Activated CD4-positive, alpha-beta T cell treated with anti-CD3 and anti-CD28 coated beads, Interleukin-2, amount 10 ng/mL, durations not matched to agents 7 days and 5 days (primary cell): Measurements from ENCODE around the gene DNMBP. TPM values are rescaled to one million over a fixed set of nuclear protein-coding genes. Genes with fewer than 3 reads are reported as not detected.

ENCODE experiments used
- CTCF ChIA-PET: fragments of 350-600 bp; sonication (Branson Sonifier 250); formaldehyde crosslinking; loops from one replicate; lab custom pipeline; 2021; ENCODE audit warnings: antibody characterized with exemption; lab: Charles Lee
- POLR2A ChIA-PET: fragments of 350-600 bp; sonication (Branson Sonifier 250); formaldehyde crosslinking; loops from one replicate; lab custom pipeline; 2021; ENCODE audit warnings: antibody characterized with exemption; lab: Charles Lee
- DNase-seq: peaks from one replicate; pipeline ENCODE4 v3.0.0-alpha.2; 2020
- H3K27ac Mint-ChIP-seq: one replicate; pipeline ENCODE4 v1.8.0; 2021; ENCODE audit warnings: mild to moderate bottlenecking, moderate library complexity, mixed read lengths
- H3K27me3 Mint-ChIP-seq: one replicate; pipeline ENCODE4 v1.8.0; 2021; ENCODE audit warnings: mixed read lengths
- H3K36me3 Mint-ChIP-seq: one replicate; pipeline ENCODE4 v1.8.0; 2021; ENCODE audit warnings: low read depth, mixed read lengths
- H3K4me1 Mint-ChIP-seq: one replicate; pipeline ENCODE4 v1.8.0; 2021; ENCODE audit warnings: mixed read lengths
- H3K4me3 Mint-ChIP-seq: one replicate; pipeline ENCODE4 v1.8.0; 2021; ENCODE audit warnings: mild to moderate bottlenecking, moderate library complexity, mixed read lengths
- H3K9me3 Mint-ChIP-seq: one replicate; pipeline ENCODE4 v1.8.0; 2021; ENCODE audit warnings: mixed read lengths
- total RNA-seq, 2 experiments: library from RNA; stranded (reverse); gene quantifications; one replicate each; pipeline ENCODE4 v1.2.3, GENCODE V29; 2021

The DNMBP gene, protein sequence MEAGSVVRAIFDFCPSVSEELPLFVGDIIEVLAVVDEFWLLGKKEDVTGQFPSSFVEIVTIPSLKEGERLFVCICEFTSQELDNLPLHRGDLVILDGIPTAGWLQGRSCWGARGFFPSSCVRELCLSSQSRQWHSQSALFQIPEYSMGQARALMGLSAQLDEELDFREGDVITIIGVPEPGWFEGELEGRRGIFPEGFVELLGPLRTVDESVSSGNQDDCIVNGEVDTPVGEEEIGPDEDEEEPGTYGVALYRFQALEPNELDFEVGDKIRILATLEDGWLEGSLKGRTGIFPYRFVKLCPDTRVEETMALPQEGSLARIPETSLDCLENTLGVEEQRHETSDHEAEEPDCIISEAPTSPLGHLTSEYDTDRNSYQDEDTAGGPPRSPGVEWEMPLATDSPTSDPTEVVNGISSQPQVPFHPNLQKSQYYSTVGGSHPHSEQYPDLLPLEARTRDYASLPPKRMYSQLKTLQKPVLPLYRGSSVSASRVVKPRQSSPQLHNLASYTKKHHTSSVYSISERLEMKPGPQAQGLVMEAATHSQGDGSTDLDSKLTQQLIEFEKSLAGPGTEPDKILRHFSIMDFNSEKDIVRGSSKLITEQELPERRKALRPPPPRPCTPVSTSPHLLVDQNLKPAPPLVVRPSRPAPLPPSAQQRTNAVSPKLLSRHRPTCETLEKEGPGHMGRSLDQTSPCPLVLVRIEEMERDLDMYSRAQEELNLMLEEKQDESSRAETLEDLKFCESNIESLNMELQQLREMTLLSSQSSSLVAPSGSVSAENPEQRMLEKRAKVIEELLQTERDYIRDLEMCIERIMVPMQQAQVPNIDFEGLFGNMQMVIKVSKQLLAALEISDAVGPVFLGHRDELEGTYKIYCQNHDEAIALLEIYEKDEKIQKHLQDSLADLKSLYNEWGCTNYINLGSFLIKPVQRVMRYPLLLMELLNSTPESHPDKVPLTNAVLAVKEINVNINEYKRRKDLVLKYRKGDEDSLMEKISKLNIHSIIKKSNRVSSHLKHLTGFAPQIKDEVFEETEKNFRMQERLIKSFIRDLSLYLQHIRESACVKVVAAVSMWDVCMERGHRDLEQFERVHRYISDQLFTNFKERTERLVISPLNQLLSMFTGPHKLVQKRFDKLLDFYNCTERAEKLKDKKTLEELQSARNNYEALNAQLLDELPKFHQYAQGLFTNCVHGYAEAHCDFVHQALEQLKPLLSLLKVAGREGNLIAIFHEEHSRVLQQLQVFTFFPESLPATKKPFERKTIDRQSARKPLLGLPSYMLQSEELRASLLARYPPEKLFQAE (N-terminal part only)
- total RNA-seq = 1 to 10 TPM; 2.9 to 3.2 TPM

- ChIA-PET POLR2A (no interaction called here), CTCF (interaction anchor here (0.7 to 2.6 kb wide), 12 partner anchors 8 to 164 kb away, joined by 3 to 16 read pairs (median 4); no protein-coding TSS in a partner anchor)
- H3K4me3 Mint-ChIP-seq = peak within 1 kb of the TSS; percentile 87
- peak within 1 kb of the TSS; percentile 81 for H3K27ac Mint-ChIP-seq
- DNase-seq = peak; percentile 76
- H3K4me1 Mint-ChIP-seq = peaks cover 38% of the 10 kb centered on the region
- H3K27me3 Mint-ChIP-seq = peaks cover 28% of the 10 kb centered on the region
- no peaks in the 10 kb centered on the region for H3K36me3 Mint-ChIP-seq
- H3K9me3 Mint-ChIP-seq = no peaks in the 10 kb centered on the region
These were observed at the start of gene DNMBP for GRCh38 chr10:100009793-100010676. TSS of gene DNMBP (minus strand) at chr10:100009947. CDS start at chr10:99972124, 37,823 bp downstream.

- DNase-seq = no peak
- H3K27me3 Mint-ChIP-seq = peaks cover 33% of the 10 kb centered on the region
- no peaks in the 10 kb centered on the region for H3K9me3 Mint-ChIP-seq
- H3K27ac Mint-ChIP-seq = no peak overlapping the region
- ChIA-PET POLR2A (no interaction called here), CTCF (no interaction called here)
- H3K4me3 Mint-ChIP-seq = no peak overlapping the region
- no peaks in the 10 kb centered on the region for H3K36me3 Mint-ChIP-seq
- no peaks in the 10 kb centered on the region for H3K4me1 Mint-ChIP-seq
These were observed 48.2 kb upstream of the DNMBP start for GRCh38 chr10:100057948-100058347.

GRCh38 chr10:100053686-100054460, 44.1 kb upstream of the DNMBP start:
- ChIA-PET CTCF (interaction anchor here (0.6 kb wide), 1 partner anchor 1559 kb away, joined by 3 read pairs; no protein-coding TSS in a partner anchor), POLR2A (interaction anchor here (0.7 kb wide), 1 partner anchor 1207 kb away, joined by 9 read pairs; no protein-coding TSS in a partner anchor)
- Mint-ChIP-seq H3K27me3 (peaks cover 22% of the 10 kb centered on the region), H3K27ac (no peak overlapping the region), H3K4me3 (no peak overlapping the region), H3K4me1 (no peaks in the 10 kb centered on the region), H3K36me3 (no peaks in the 10 kb centered on the region), H3K9me3 (no peaks in the 10 kb centered on the region)
- no peak for DNase-seq

- Mint-ChIP-seq H3K4me1 (no peaks in the 10 kb centered on the region), H3K9me3 (no peaks in the 10 kb centered on the region), H3K27ac (no peak overlapping the region), H3K27me3 (no peaks in the 10 kb centered on the region), H3K36me3 (no peaks in the 10 kb centered on the region), H3K4me3 (no peak overlapping the region)
- POLR2A ChIA-PET = interaction anchor here (0.7 kb wide), 1 partner anchor 145 kb away, joined by 3 read pairs; no protein-coding TSS in a partner anchor
- CTCF ChIA-PET = interaction anchor here (0.6 to 6.0 kb wide), 13 partner anchors 17 to 615 kb away, joined by 3 to 55 read pairs (median 3); partner anchors contain the start of gene DNMBP
- peak; percentile 87 for DNase-seq
These were observed 36.3 kb upstream of the DNMBP start for GRCh38 chr10:100046021-100046486.

- Mint-ChIP-seq H3K27ac (peak overlapping the region; percentile 66), H3K4me1 (no peaks in the 10 kb centered on the region), H3K4me3 (no peak overlapping the region), H3K27me3 (no peaks in the 10 kb centered on the region), H3K9me3 (no peaks in the 10 kb centered on the region), H3K36me3 (no peaks in the 10 kb centered on the region)
- no peak for DNase-seq
- ChIA-PET CTCF (interaction anchor here (0.6 to 6.0 kb wide), 12 partner anchors 18 to 614 kb away, joined by 3 to 55 read pairs (median 3); partner anchors contain the start of gene DNMBP), POLR2A (interaction anchor here (0.7 kb wide), 1 partner anchor 145 kb away, joined by 3 read pairs; no protein-coding TSS in a partner anchor)
These were observed 35.8 kb upstream of the DNMBP start for GRCh38 chr10:100045592-100045991.

DNA sequence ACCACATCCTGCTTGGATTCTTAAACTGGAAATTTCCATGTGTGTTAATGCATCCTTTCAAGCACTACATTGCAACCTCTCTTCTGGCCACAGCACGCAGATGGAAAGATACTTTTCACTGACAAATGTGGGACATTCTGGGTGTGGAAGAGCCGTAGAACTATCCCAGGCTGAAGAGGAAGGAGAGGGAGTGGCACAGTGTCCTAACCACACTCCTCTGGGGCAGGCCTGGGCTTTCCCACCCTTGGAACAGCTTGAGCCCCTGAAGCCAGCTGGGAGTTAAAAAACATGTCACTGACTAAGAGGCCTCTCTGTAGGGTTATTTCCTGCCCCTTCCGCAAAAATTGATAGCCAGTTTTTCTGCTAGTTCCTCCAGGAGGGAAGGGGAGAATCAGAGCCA, 34.0 kb upstream of the DNMBP start:
- Mint-ChIP-seq H3K36me3 (no peaks in the 10 kb centered on the region), H3K27me3 (peaks cover 5% of the 10 kb centered on the region), H3K9me3 (no peaks in the 10 kb centered on the region), H3K4me1 (no peaks in the 10 kb centered on the region), H3K4me3 (no peak overlapping the region), H3K27ac (no peak overlapping the region)
- ChIA-PET POLR2A (no interaction called here), CTCF (interaction anchor here (0.6 to 6.0 kb wide), 2 partner anchors 27 to 198 kb away, joined by 3 to 55 read pairs; no protein-coding TSS in a partner anchor)
- no peak for DNase-seq

- Mint-ChIP-seq H3K4me3 (no peak overlapping the region), H3K27ac (no peak overlapping the region), H3K27me3 (peaks cover 5% of the 10 kb centered on the region), H3K36me3 (no peaks in the 10 kb centered on the region), H3K9me3 (no peaks in the 10 kb centered on the region), H3K4me1 (no peaks in the 10 kb centered on the region)
- no peak for DNase-seq
- POLR2A ChIA-PET = no interaction called here
- CTCF ChIA-PET = interaction anchor here (6.0 kb wide), 1 partner anchor 198 kb away, joined by 55 read pairs; no protein-coding TSS in a partner anchor
These were observed 33.6 kb upstream of the DNMBP start for GRCh38 chr10:100043344-100043743.

DNA sequence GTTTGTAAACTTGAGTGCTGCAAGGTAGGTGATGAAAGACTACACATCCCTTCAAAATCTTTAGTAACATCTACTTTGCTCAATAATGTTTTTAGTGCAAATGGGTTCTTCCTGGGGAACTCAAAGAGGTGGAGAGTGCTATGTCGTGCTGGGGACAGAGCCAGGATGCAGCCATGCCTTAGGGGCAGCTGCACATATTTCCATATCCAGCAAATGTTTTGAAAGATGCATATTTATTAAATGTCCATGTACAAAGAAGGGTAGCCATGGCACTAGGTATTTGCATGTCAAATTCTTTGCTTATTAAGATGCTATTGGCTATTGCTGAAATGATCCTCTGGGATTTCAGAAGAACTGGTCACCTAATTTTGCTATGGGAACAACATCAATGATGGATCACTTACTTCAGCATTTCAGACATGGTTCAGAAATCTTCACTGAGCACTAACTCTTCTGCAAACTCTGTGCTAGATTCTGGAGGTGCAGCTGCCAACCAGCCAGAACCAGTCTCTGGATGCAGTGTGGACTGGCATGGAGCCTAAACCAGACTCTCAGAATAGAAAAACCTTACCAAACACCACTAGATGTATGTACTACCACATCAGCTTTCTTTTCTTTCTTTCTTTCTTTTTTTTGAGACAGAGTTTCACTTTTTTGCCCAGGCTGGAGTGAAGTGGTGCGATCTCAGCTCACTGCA, 31.7 kb upstream of the DNMBP start:
- DNase-seq = no peak
- CTCF ChIA-PET = no interaction called here
- Mint-ChIP-seq H3K9me3 (no peaks in the 10 kb centered on the region), H3K27me3 (peaks cover 5% of the 10 kb centered on the region), H3K4me3 (no peak overlapping the region), H3K36me3 (no peaks in the 10 kb centered on the region), H3K27ac (no peak overlapping the region), H3K4me1 (no peaks in the 10 kb centered on the region)
- POLR2A ChIA-PET = interaction anchor here (0.6 kb wide), 1 partner anchor 1525 kb away, joined by 6 read pairs; no protein-coding TSS in a partner anchor

- Mint-ChIP-seq H3K9me3 (no peaks in the 10 kb centered on the region), H3K36me3 (no peaks in the 10 kb centered on the region), H3K27ac (no peak overlapping the region), H3K4me3 (no peak overlapping the region), H3K27me3 (peaks cover 5% of the 10 kb centered on the region), H3K4me1 (no peaks in the 10 kb centered on the region)
- no peak for DNase-seq
- CTCF ChIA-PET = interaction anchor here (1.4 kb wide), 1 partner anchor 29 kb away, joined by 3 read pairs; the partner anchor contains the start of gene DNMBP
- POLR2A ChIA-PET = interaction anchor here (0.6 kb wide), 1 partner anchor 291 kb away, joined by 3 read pairs; no protein-coding TSS in a partner anchor
These were observed 28.9 kb upstream of the DNMBP start for GRCh38 chr10:100038561-100039071.
